Measurements from ENCODE around the gene THSD4. TPM values are rescaled to one million over a fixed set of nuclear protein-coding genes. Genes with fewer than 3 reads are reported as not detected.

THSD4 gene
- total and polyA plus RNA-seq, 2 of the 4 experiments (the other 2 are of a cell fraction) = 25.5 to 31.1 TPM

DNA sequence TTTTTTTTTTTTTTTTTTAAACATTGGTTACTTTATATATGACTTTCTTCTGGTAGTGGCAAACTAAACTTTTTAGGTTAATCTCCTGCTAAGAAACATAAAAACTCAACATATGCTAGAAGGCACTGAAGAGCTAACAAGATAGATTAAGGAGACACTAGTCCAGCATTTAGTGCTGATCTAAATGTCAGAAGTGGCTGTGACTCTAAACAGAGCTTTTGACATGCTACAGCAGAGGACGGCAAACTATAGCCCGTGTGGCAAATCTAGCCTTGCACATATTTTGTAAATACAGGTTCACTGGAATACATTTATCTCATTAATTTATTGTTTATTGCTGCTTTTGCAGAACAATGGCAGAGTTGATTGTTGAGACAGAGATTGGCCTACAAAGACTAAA, 715.7 kb downstream of the THSD4 start:
- Histone ChIP-seq H3K9me3 (ENCODE audit: control insufficient read depth, insufficient read depth, low read length) (no peaks in the 10 kb centered on the region), H3K18ac (ENCODE audit: low read depth, low read length) (no peak overlapping the region), H3K27ac (ENCODE audit: insufficient read depth, low read length) (no peak overlapping the region), H3K36me3 (ENCODE audit: control insufficient read depth, insufficient read depth, low read length) (peaks cover 21% of the 10 kb centered on the region), H4K20me1 (ENCODE audit: insufficient read depth, low read length) (no peaks in the 10 kb centered on the region), H3K9me1 (ENCODE audit: insufficient read depth, low read length) (peaks cover 3% of the 10 kb centered on the region; the same call in 1 of the 2 replicates), H3K4me2 (ENCODE audit: low read depth, low read length) (no peak overlapping the region), H3K27me3 (ENCODE audit: control insufficient read depth, insufficient read depth, low read length) (no peaks in the 10 kb centered on the region), H3K4me3 (ENCODE audit: insufficient read depth, low read depth, low read length) (no peak overlapping the region), H3K4me1 (ENCODE audit: control insufficient read depth, insufficient read depth, low read length) (no peaks in the 10 kb centered on the region), H4K8ac (ENCODE audit: low read depth in 2 of 2, low read length in 2 of 2) (no peak overlapping the region), H3K4ac (ENCODE audit: low read depth, low read length) (no peak overlapping the region), H2AK5ac (ENCODE audit: low read depth, low read length) (no peak overlapping the region), H3K23ac (ENCODE audit: low read depth, low read length) (no peak overlapping the region), H2BK5ac (ENCODE audit: low read depth, low read length, poor library complexity, severe bottlenecking) (no peak overlapping the region), H3K56ac (ENCODE audit: extremely low read depth, insufficient read depth, low read length) (no peak overlapping the region), H2BK15ac (ENCODE audit: low read depth, low read length) (no peak overlapping the region), H2AK9ac (replicated peaks; ENCODE audit: low read depth, low read length, poor library complexity) (no peak overlapping the region), H2AFZ (replicated peaks; ENCODE audit: low read length, poor library complexity) (no peak overlapping the region), H2BK120ac (ENCODE audit: low read depth, low read length) (no peak overlapping the region), H3K79me1 (ENCODE audit: low read depth in 1 of 2, low read length in 2 of 2) (no peaks in the 10 kb centered on the region), H3K14ac (replicated peaks; ENCODE audit: low read depth, low read length) (no peak overlapping the region), H4K5ac (ENCODE audit: low read depth, low read length) (no peak overlapping the region), H4K91ac (ENCODE audit: insufficient read depth, low read depth, low read length) (no peak overlapping the region), H3K9ac (ENCODE audit: low read depth, low read length) (no peak overlapping the region), H2BK20ac (ENCODE audit: low read depth, low read length) (no peak overlapping the region)
- intact Hi-C loops (cut with micrococcal nuclease) (no loop called here), in situ Hi-C loops (cut with MboI; ENCODE audit: low sequenced_read_pairs) (no loop called here), dilution Hi-C loops (cut with HindIII; ENCODE audit: low sequenced_read_pairs, unreplicated experiment) (no loop called here)
- POLR2A ChIA-PET (ENCODE audit: unreplicated experiment) = no interaction called here
- no TSS peak for BruUV-seq (replicated peaks)
- CTCF ChIA-PET = no interaction called here
- no peak for ATAC-seq (ENCODE audit: low read depth)
- TF ChIP-seq ELK1 (IDR thresholded peaks at IDR 0.05; ENCODE audit: borderline replicate concordance, low read depth, low read length) (no peak), RFX5 (IDR thresholded peaks at IDR 0.05; ENCODE audit: low read depth, low read length) (no peak), NFE2L2 (IDR thresholded peaks at IDR 0.05; ENCODE audit: low read depth, low read length) (no peak), MAZ (IDR thresholded peaks at IDR 0.05; ENCODE audit: borderline replicate concordance, low read depth, low read length) (no peak), SMC3 (IDR thresholded peaks at IDR 0.05; ENCODE audit: low read depth, low read length) (no peak), CEBPB (IDR thresholded peaks at IDR 0.05; ENCODE audit: low read depth, low read length) (no peak), MXI1 (IDR thresholded peaks at IDR 0.05; ENCODE audit: borderline replicate concordance, low read depth, low read length) (no peak), RAD21 (IDR thresholded peaks at IDR 0.05; ENCODE audit: low read length) (no peak), BHLHE40 (IDR thresholded peaks at IDR 0.05; ENCODE audit: low read depth, low read length) (no peak), FOS (IDR thresholded peaks at IDR 0.05; ENCODE audit: low read depth, low read length) (no peak), POLR2A (IDR thresholded peaks at IDR 0.05; ENCODE audit: low read depth, low read length) (no peak), CHD1 (IDR thresholded peaks at IDR 0.05; ENCODE audit: low read depth, low read length) (no peak), MAFK (IDR thresholded peaks at IDR 0.05; ENCODE audit: low read depth, low read length) (no peak), RCOR1 (IDR thresholded peaks at IDR 0.05; ENCODE audit: insufficient replicate concordance, low read length) (no peak)
- TF ChIP-seq, protein P1, sequence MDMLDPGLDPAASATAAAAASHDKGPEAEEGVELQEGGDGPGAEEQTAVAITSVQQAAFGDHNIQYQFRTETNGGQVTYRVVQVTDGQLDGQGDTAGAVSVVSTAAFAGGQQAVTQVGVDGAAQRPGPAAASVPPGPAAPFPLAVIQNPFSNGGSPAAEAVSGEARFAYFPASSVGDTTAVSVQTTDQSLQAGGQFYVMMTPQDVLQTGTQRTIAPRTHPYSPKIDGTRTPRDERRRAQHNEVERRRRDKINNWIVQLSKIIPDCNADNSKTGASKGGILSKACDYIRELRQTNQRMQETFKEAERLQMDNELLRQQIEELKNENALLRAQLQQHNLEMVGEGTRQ (IDR thresholded peaks at IDR 0.05; ENCODE audit: low read depth, low read length) = no peak
- TF ChIP-seq, protein P2, sequence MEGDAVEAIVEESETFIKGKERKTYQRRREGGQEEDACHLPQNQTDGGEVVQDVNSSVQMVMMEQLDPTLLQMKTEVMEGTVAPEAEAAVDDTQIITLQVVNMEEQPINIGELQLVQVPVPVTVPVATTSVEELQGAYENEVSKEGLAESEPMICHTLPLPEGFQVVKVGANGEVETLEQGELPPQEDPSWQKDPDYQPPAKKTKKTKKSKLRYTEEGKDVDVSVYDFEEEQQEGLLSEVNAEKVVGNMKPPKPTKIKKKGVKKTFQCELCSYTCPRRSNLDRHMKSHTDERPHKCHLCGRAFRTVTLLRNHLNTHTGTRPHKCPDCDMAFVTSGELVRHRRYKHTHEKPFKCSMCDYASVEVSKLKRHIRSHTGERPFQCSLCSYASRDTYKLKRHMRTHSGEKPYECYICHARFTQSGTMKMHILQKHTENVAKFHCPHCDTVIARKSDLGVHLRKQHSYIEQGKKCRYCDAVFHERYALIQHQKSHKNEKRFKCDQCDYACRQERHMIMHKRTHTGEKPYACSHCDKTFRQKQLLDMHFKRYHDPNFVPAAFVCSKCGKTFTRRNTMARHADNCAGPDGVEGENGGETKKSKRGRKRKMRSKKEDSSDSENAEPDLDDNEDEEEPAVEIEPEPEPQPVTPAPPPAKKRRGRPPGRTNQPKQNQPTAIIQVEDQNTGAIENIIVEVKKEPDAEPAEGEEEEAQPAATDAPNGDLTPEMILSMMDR (conservative IDR thresholded peaks at IDR 0.05; ENCODE audit: low read depth, low read length) = no peak
- no CpG with 5 or more reads among the region's 2 CpGs for WGBS, 2 experiments (ENCODE audit: extremely low coverage in 2 of 2, insufficient read length in 1 of 2)
- no peak for DNase-seq

Measured in IMR-90 (cell line).